IPS DF 6.9 (cell line): ENCODE data around the gene RAD23B.
A peak's percentile ranks its signal among the peaks of the same experiment; 100 is the strongest.

Experiments
- DNase-seq: peaks from one replicate; pipeline ENCODE4 v3.0.0-alpha.2; 2013; ENCODE audit warnings: low read depth, low spot score
- H3K27ac ChIP-seq: one replicate; pipeline ENCODE4 v1.5.1; 2013; ENCODE audit warnings: low read length, control low read depth
- H3K27me3 ChIP-seq: 2 replicates; pipeline ENCODE4 v1.6.1; 2013; ENCODE audit warnings: mild to moderate bottlenecking, low read length; ENCODE audit not compliant: control insufficient read depth, insufficient read depth
- H3K36me3 ChIP-seq: 2 replicates; pipeline ENCODE4 v1.6.1; 2013; ENCODE audit warnings: low read length; ENCODE audit not compliant: control insufficient read depth, insufficient read depth
- H3K4me1 ChIP-seq: 2 replicates; pipeline ENCODE4 v1.6.1; 2013; ENCODE audit warnings: low read length; ENCODE audit not compliant: control insufficient read depth, insufficient read depth
- H3K4me3 ChIP-seq: 2 replicates; pipeline ENCODE4 v1.5.1; 2013; ENCODE audit warnings: mild to moderate bottlenecking, low read length
- H3K9me3 ChIP-seq: 2 replicates; pipeline ENCODE4 v1.6.1; 2013; ENCODE audit warnings: low read length, inconsistent platforms; ENCODE audit not compliant: control insufficient read depth, insufficient read depth
- WGBS: extraction: QIAGEN DNeasy Blood & Tissue Kit; methylation state at CpG from one replicate; pipeline ENCODE4 v1.1.7; 2013; ENCODE audit warnings: mixed read lengths, missing lambda C conversion rate; ENCODE audit not compliant: insufficient read length, insufficient coverage; 5-methylcytosine and 5-hydroxymethylcytosine counted together

The RAD23B gene

GRCh38 chr9:107280543-107280942 is 2.5 kb upstream of the RAD23B start:
- WGBS = no CpG with 5 or more reads among the region's 3 CpGs
- no peak for DNase-seq

GRCh38 chr9:107281184-107281583 is 1.9 kb upstream of the RAD23B start:
- Histone ChIP-seq H3K4me3 (no peak overlapping the region), H3K27me3 (no peaks in the 10 kb centered on the region), H3K9me3 (no peaks in the 10 kb centered on the region), H3K36me3 (no peaks in the 10 kb centered on the region), H3K27ac (no peak overlapping the region), H3K4me1 (no peaks in the 10 kb centered on the region)
- WGBS = no CpG with 5 or more reads among the region's 1 CpG
- DNase-seq = no peak

More at GRCh38 chr9:107280543-107280942, 2.5 kb upstream of the RAD23B start:
- H3K4me3 ChIP-seq = no peak overlapping the region
- no peak overlapping the region for H3K27ac ChIP-seq
- H3K36me3 ChIP-seq = no peaks in the 10 kb centered on the region
- no peaks in the 10 kb centered on the region for H3K27me3 ChIP-seq
- no peaks in the 10 kb centered on the region for H3K4me1 ChIP-seq
- no peaks in the 10 kb centered on the region for H3K9me3 ChIP-seq

GRCh38 chr9:107281922-107282667 is 984 bp upstream of the RAD23B start:
- Histone ChIP-seq H3K27ac (no peak overlapping the region), H3K4me1 (no peaks in the 10 kb centered on the region), H3K27me3 (no peaks in the 10 kb centered on the region), H3K36me3 (no peaks in the 10 kb centered on the region), H3K9me3 (no peaks in the 10 kb centered on the region), H3K4me3 (peak overlapping the region; percentile 40; the same call in 1 of the 2 replicates)
- DNase-seq = no peak
- WGBS = no CpG with 5 or more reads among the region's 13 CpGs

GRCh38 chr9:107283623-107284616 is 841 bp downstream of the RAD23B start:
- no peak overlapping the region for H3K27ac ChIP-seq
- no CpG with 5 or more reads among the region's 55 CpGs for WGBS
- H3K27me3 ChIP-seq = no peaks in the 10 kb centered on the region
- H3K36me3 ChIP-seq = no peaks in the 10 kb centered on the region
- no peaks in the 10 kb centered on the region for H3K4me1 ChIP-seq
- peak overlapping the region; percentile 98 for H3K4me3 ChIP-seq
- H3K9me3 ChIP-seq = no peaks in the 10 kb centered on the region
- peak; percentile 79 for DNase-seq

GRCh38 chr9:107284636-107285035 is 1.6 kb downstream of the RAD23B start:
- no peaks in the 10 kb centered on the region for H3K36me3 ChIP-seq
- H3K9me3 ChIP-seq = no peaks in the 10 kb centered on the region
- no CpG with 5 or more reads among the region's 6 CpGs for WGBS
- no peaks in the 10 kb centered on the region for H3K4me1 ChIP-seq
- H3K27me3 ChIP-seq = no peaks in the 10 kb centered on the region
- no peak for DNase-seq
- peak overlapping the region; percentile 98; the same call in 1 of the 2 replicates for H3K4me3 ChIP-seq
- H3K27ac ChIP-seq = no peak overlapping the region

- no peak overlapping the region for H3K27ac ChIP-seq
- no peak overlapping the region for H3K4me3 ChIP-seq
- 100% methylated on average over 1 of the region's 6 CpGs for WGBS
- H3K27me3 ChIP-seq = no peaks in the 10 kb centered on the region
- H3K4me1 ChIP-seq = no peaks in the 10 kb centered on the region
- no peak for DNase-seq
- no peaks in the 10 kb centered on the region for H3K9me3 ChIP-seq
- H3K36me3 ChIP-seq = no peaks in the 10 kb centered on the region
Measured at GRCh38 chr9:107285286-107285685, 2.2 kb downstream of the RAD23B start.

- no peak overlapping the region for H3K27ac ChIP-seq
- no peak for DNase-seq
Measured at GRCh38 chr9:107286057-107286456, 3.0 kb downstream of the RAD23B start.

GRCh38 chr9:107288701-107289100 is 5.6 kb downstream of the RAD23B start:
- WGBS = no CpG with 5 or more reads among the region's 1 CpG

More at GRCh38 chr9:107286057-107286456, 3.0 kb downstream of the RAD23B start:
- WGBS = no CpG with 5 or more reads among the region's 2 CpGs
- Histone ChIP-seq H3K27me3 (no peaks in the 10 kb centered on the region), H3K4me3 (no peak overlapping the region), H3K4me1 (no peaks in the 10 kb centered on the region), H3K9me3 (no peaks in the 10 kb centered on the region), H3K36me3 (no peaks in the 10 kb centered on the region)

GRCh38 chr9:107290619-107291018 is 7.5 kb downstream of the RAD23B start:
- Histone ChIP-seq H3K27me3 (no peaks in the 10 kb centered on the region), H3K36me3 (no peaks in the 10 kb centered on the region), H3K4me1 (peaks cover 2% of the 10 kb centered on the region; the same call in 1 of the 2 replicates)

More at GRCh38 chr9:107288701-107289100, 5.6 kb downstream of the RAD23B start:
- H3K9me3 ChIP-seq = no peaks in the 10 kb centered on the region
- no peak for DNase-seq
- no peak overlapping the region for H3K4me3 ChIP-seq
- no peaks in the 10 kb centered on the region for H3K27me3 ChIP-seq
- H3K27ac ChIP-seq = no peak overlapping the region
- H3K36me3 ChIP-seq = no peaks in the 10 kb centered on the region
- H3K4me1 ChIP-seq = peaks cover under 1% of the 10 kb centered on the region; the same call in 1 of the 2 replicates

GRCh38 chr9:107292821-107293542 is 9.9 kb downstream of the RAD23B start:
- WGBS = no CpG with 5 or more reads among the region's 1 CpG
- peaks cover 2% of the 10 kb centered on the region; the same call in 1 of the 2 replicates for H3K4me1 ChIP-seq
- H3K4me3 ChIP-seq = no peak overlapping the region
- no peaks in the 10 kb centered on the region for H3K36me3 ChIP-seq
- no peaks in the 10 kb centered on the region for H3K27me3 ChIP-seq
- no peak overlapping the region for H3K27ac ChIP-seq
- H3K9me3 ChIP-seq = no peaks in the 10 kb centered on the region
- no peak for DNase-seq

More at GRCh38 chr9:107290619-107291018, 7.5 kb downstream of the RAD23B start:
- Histone ChIP-seq H3K9me3 (no peaks in the 10 kb centered on the region), H3K27ac (no peak overlapping the region), H3K4me3 (no peak overlapping the region)
- DNase-seq = no peak
- no CpG with 5 or more reads among the region's 7 CpGs for WGBS
